ENCODE measurements around the gene RNF227. TPM values are rescaled to one million over a fixed set of nuclear protein-coding genes. Genes with fewer than 3 reads are reported as not detected.
"Not testable (repeated sequence)": the region's sequence is repeated elsewhere in the genome, so short reads cannot be mapped to it uniquely, and the experiment has no call there.

RNF227 gene
- total and polyA plus RNA-seq, 2 donors: 2.7 to 5.8 TPM

- Histone ChIP-seq H3K27me3 (ENCODE audit: control insufficient read depth in 2 of 2, insufficient read depth in 1 of 2, low read length in 1 of 2) (no peaks in the 10 kb centered on the region), H3K9me3 (ENCODE audit: control insufficient read depth in 2 of 2, insufficient read depth in 1 of 2, low read length in 1 of 2) (peaks cover 0 to 6% of the 10 kb centered on the region in 2 donors), H3K27ac (ENCODE audit: low read depth in 1 of 2, low read length in 1 of 2) (peak overlapping the region; percentile 57 to 66), H3K4me1 (ENCODE audit: control insufficient read depth in 2 of 2, insufficient read depth in 2 of 2, low read length in 2 of 2) (peaks cover 29 to 49% of the 10 kb centered on the region in 2 donors), H3K4me3 (ENCODE audit: low read length in 2 of 2) (no peak overlapping the region), H3K36me3 (ENCODE audit: control insufficient read depth in 2 of 2, insufficient read depth in 2 of 2, low read length in 1 of 2) (peaks cover 0 to 5% of the 10 kb centered on the region in 2 donors)
- WGBS: 37% methylated on average over 7 of the region's 7 CpGs
- no peak for DNase-seq (ENCODE audit: low read depth in 6 of 9, low spot score in 9 of 9)
These were observed 34.6 kb downstream of the RNF227 start for GRCh38 chr17:7881276-7882054.

DNA sequence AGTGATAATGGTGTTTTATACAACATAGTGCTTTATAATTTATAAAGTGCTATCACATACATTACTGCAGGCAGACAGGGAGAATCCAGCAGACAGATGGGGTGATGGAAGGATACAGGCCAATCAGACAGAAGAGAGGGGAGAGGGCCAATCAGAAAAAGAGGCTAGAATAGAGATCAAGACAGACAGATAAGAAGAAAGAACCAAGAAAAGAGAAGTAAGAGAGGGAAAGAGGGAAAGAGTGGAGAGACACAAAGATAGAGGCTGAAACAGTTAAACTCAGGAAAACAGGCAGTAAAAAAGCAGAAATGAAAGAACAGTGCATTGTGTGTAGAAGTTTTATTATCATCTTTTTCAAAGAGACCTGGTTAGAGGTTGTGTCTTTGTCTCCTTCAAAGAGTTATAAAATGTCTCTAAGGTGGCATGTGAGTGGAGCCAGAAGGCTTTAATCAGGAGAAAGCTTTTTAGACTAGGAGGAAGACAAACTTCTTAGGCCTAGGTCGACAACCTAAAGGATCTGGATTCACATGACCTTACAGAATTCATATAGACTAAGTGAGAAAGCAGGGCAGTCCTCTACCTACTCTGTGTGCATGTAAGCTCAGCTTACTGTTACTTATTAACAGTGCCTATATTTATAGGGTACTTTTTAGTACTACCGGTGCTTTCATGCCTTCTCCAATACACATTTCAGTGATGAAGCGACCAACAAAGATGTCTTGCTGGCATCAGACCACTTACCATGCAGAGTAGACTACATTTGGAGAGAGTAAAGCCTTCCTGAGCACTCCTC lies 35.8 kb downstream of the RNF227 start:
- peak overlapping the region in 1 of 2 donors; percentile 56 for H3K27ac ChIP-seq (ENCODE audit: low read depth in 1 of 2, low read length in 1 of 2)
- WGBS: 80% methylated on average over 3 of the region's 3 CpGs
- H3K27me3 ChIP-seq (ENCODE audit: control insufficient read depth in 2 of 2, insufficient read depth in 1 of 2, low read length in 1 of 2): no peaks in the 10 kb centered on the region
- H3K9me3 ChIP-seq (ENCODE audit: control insufficient read depth in 2 of 2, insufficient read depth in 1 of 2, low read length in 1 of 2): no peaks in the 10 kb centered on the region
- H3K4me3 ChIP-seq (ENCODE audit: low read length in 2 of 2): no peak overlapping the region
- peaks cover 0 to 5% of the 10 kb centered on the region in 2 donors for H3K36me3 ChIP-seq (ENCODE audit: control insufficient read depth in 2 of 2, insufficient read depth in 2 of 2, low read length in 1 of 2)
- peaks cover 29 to 40% of the 10 kb centered on the region in 2 donors for H3K4me1 ChIP-seq (ENCODE audit: control insufficient read depth in 2 of 2, insufficient read depth in 2 of 2, low read length in 2 of 2)
- DNase-seq (ENCODE audit: low read depth in 6 of 9, low spot score in 9 of 9): peak in 1 of 9 donors; percentile 46

GRCh38 chr17:7878234-7878633 lies 37.9 kb downstream of the RNF227 start:
- Histone ChIP-seq H3K36me3 (ENCODE audit: control insufficient read depth in 2 of 2, insufficient read depth in 2 of 2, low read length in 1 of 2) (peaks cover 0 to 5% of the 10 kb centered on the region in 2 donors), H3K9me3 (ENCODE audit: control insufficient read depth in 2 of 2, insufficient read depth in 1 of 2, low read length in 1 of 2) (no peaks in the 10 kb centered on the region), H3K4me3 (ENCODE audit: low read length in 2 of 2) (no peak overlapping the region), H3K4me1 (ENCODE audit: control insufficient read depth in 2 of 2, insufficient read depth in 2 of 2, low read length in 2 of 2) (peaks cover 26 to 36% of the 10 kb centered on the region in 2 donors), H3K27ac (ENCODE audit: low read depth in 1 of 2, low read length in 1 of 2) (no peak overlapping the region), H3K27me3 (ENCODE audit: control insufficient read depth in 2 of 2, insufficient read depth in 1 of 2, low read length in 1 of 2) (no peaks in the 10 kb centered on the region)
- 93% methylated on average over 7 of the region's 7 CpGs for WGBS
- DNase-seq (ENCODE audit: low read depth in 6 of 9, low spot score in 9 of 9): no peak

GRCh38 chr17:7875804-7876370 lies 40.2 kb downstream of the RNF227 start:
- Histone ChIP-seq H3K27ac (ENCODE audit: low read depth in 1 of 2, low read length in 1 of 2) (no peak overlapping the region), H3K4me1 (ENCODE audit: control insufficient read depth in 2 of 2, insufficient read depth in 2 of 2, low read length in 2 of 2) (peaks cover 6 to 13% of the 10 kb centered on the region in 2 donors), H3K9me3 (ENCODE audit: control insufficient read depth in 2 of 2, insufficient read depth in 1 of 2, low read length in 1 of 2) (no peaks in the 10 kb centered on the region), H3K27me3 (ENCODE audit: control insufficient read depth in 2 of 2, insufficient read depth in 1 of 2, low read length in 1 of 2) (no peaks in the 10 kb centered on the region), H3K4me3 (ENCODE audit: low read length in 2 of 2) (no peak overlapping the region), H3K36me3 (ENCODE audit: control insufficient read depth in 2 of 2, insufficient read depth in 2 of 2, low read length in 1 of 2) (peaks cover 0 to 3% of the 10 kb centered on the region in 2 donors)
- no peak for DNase-seq (ENCODE audit: low read depth in 6 of 9, low spot score in 9 of 9)
- 69% methylated on average over 2 of the region's 2 CpGs for WGBS

DNA sequence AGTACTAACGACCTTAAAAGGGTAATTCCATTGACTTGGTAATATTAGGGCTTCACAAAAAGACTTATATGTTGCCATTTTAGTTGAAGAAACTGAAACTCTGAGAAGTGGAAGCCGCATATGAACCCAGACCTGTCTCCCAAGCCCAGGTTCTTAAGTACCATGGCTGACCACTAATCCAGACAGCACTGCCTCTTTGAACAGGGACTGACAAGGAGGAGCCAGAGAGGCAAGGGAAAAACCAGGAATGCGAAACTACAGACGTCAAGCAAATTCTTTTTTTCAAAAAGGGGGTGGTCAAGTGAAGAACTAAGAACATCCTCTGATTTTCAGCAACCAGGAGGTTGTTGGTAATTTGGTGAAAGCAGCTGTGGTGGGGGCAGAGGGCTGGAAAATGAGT lies 43.0 kb downstream of the RNF227 start:
- 96% methylated on average over 4 of the region's 4 CpGs for WGBS
- H3K4me1 ChIP-seq (ENCODE audit: control insufficient read depth in 2 of 2, insufficient read depth in 2 of 2, low read length in 2 of 2): peaks cover under 1 to 4% of the 10 kb centered on the region in 2 donors
- no peaks in the 10 kb centered on the region for H3K9me3 ChIP-seq (ENCODE audit: control insufficient read depth in 2 of 2, insufficient read depth in 1 of 2, low read length in 1 of 2)
- H3K36me3 ChIP-seq (ENCODE audit: control insufficient read depth in 2 of 2, insufficient read depth in 2 of 2, low read length in 1 of 2): no peaks in the 10 kb centered on the region
- H3K27ac ChIP-seq (ENCODE audit: low read depth in 1 of 2, low read length in 1 of 2): no peak overlapping the region
- H3K27me3 ChIP-seq (ENCODE audit: control insufficient read depth in 2 of 2, insufficient read depth in 1 of 2, low read length in 1 of 2): no peaks in the 10 kb centered on the region
- no peak for DNase-seq (ENCODE audit: low read depth in 6 of 9, low spot score in 9 of 9)
- no peak overlapping the region for H3K4me3 ChIP-seq (ENCODE audit: low read length in 2 of 2)

DNA sequence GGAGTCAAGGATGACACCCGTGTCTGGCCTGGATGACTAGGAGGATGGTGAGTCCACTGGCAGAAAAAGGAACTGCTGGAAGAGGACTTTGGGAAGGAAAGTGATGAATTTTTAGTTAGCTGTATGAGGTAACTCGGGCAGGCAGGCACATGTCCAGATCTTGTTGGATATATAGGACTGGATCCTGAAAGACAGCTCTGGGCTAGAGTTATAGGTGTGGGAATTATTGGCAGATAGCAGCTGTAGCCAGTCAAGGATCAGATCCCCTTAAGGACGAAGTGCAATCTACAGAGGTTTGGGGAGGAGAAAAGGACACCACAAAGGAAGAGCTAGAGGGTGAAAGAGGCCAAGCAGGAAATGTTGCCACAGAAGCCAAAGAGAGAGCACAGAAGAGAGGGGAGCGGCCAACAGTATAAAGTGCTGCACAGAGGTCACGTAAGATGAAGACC lies 48.2 kb downstream of the RNF227 start:
- peaks cover 4 to 14% of the 10 kb centered on the region in 2 donors for H3K4me1 ChIP-seq (ENCODE audit: control insufficient read depth in 2 of 2, insufficient read depth in 2 of 2, low read length in 2 of 2)
- WGBS: 13% methylated on average over 5 of the region's 5 CpGs
- H3K9me3 ChIP-seq (ENCODE audit: control insufficient read depth in 2 of 2, insufficient read depth in 1 of 2, low read length in 1 of 2): no peaks in the 10 kb centered on the region
- H3K4me3 ChIP-seq (ENCODE audit: low read length in 2 of 2): no peak overlapping the region
- peak overlapping the region in 1 of 2 donors; percentile 53 for H3K27ac ChIP-seq (ENCODE audit: low read depth in 1 of 2, low read length in 1 of 2)
- peak in 1 of 9 donors; percentile 50 for DNase-seq (ENCODE audit: low read depth in 6 of 9, low spot score in 9 of 9)
- H3K36me3 ChIP-seq (ENCODE audit: control insufficient read depth in 2 of 2, insufficient read depth in 2 of 2, low read length in 1 of 2): peaks cover 0 to 7% of the 10 kb centered on the region in 2 donors
- no peaks in the 10 kb centered on the region for H3K27me3 ChIP-seq (ENCODE audit: control insufficient read depth in 2 of 2, insufficient read depth in 1 of 2, low read length in 1 of 2)

DNA sequence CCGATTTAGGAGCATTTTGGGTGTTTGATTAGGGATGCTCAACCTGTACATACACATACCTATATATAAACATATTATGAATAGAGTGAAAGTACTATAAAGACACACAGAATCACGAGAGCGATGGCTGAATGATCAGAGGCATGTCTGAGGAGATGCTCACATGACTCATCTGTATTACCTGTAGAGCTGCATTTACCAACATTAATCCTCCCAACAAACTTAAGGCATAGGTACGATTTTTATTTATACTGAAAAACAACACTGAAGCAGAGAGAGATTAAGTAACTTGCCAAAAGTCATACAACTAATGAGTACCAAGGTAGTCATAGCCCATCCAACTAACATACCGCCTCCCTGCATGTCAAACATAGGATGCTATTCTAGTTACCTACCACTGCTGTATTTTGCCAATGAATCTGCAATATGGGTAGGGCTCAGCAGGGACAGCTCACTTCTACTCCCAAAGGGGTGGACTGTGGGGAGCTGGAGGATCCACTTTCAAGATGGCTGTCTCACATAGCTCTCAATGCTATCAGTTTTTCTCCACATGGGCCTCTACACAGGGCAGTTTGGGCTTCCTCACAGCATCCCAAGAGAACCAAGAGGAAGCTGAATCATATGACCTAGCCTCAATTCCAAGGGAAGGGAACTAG lies 51.0 kb downstream of the RNF227 start:
- Histone ChIP-seq H3K4me3 (ENCODE audit: low read length in 2 of 2) (no peak overlapping the region), H3K27ac (ENCODE audit: low read depth in 1 of 2, low read length in 1 of 2) (no peak overlapping the region), H3K27me3 (ENCODE audit: control insufficient read depth in 2 of 2, insufficient read depth in 1 of 2, low read length in 1 of 2) (no peaks in the 10 kb centered on the region), H3K4me1 (ENCODE audit: control insufficient read depth in 2 of 2, insufficient read depth in 2 of 2, low read length in 2 of 2) (peaks cover 4 to 14% of the 10 kb centered on the region in 2 donors), H3K36me3 (ENCODE audit: control insufficient read depth in 2 of 2, insufficient read depth in 2 of 2, low read length in 1 of 2) (peaks cover 0 to 17% of the 10 kb centered on the region in 2 donors), H3K9me3 (ENCODE audit: control insufficient read depth in 2 of 2, insufficient read depth in 1 of 2, low read length in 1 of 2) (no peaks in the 10 kb centered on the region)
- no peak for DNase-seq (ENCODE audit: low read depth in 6 of 9, low spot score in 9 of 9)
- WGBS: 99% methylated on average over 5 of the region's 5 CpGs

- H3K36me3 ChIP-seq (ENCODE audit: control insufficient read depth in 2 of 2, insufficient read depth in 2 of 2, low read length in 1 of 2): peaks cover 0 to 20% of the 10 kb centered on the region in 2 donors
- H3K27me3 ChIP-seq (ENCODE audit: control insufficient read depth in 2 of 2, insufficient read depth in 1 of 2, low read length in 1 of 2); H3K27ac ChIP-seq (ENCODE audit: low read depth in 1 of 2, low read length in 1 of 2); H3K4me3 ChIP-seq (ENCODE audit: low read length in 2 of 2); H3K9me3 ChIP-seq (ENCODE audit: control insufficient read depth in 2 of 2, insufficient read depth in 1 of 2, low read length in 1 of 2); DNase-seq (ENCODE audit: low read depth in 6 of 9, low spot score in 9 of 9): not testable (repeated sequence)
- peaks cover 4 to 14% of the 10 kb centered on the region in 2 donors for H3K4me1 ChIP-seq (ENCODE audit: control insufficient read depth in 2 of 2, insufficient read depth in 2 of 2, low read length in 2 of 2)
- WGBS: 87% methylated on average over 5 of the region's 5 CpGs
These were observed 51.7 kb downstream of the RNF227 start for GRCh38 chr17:7864384-7864783.

Measured in thymus (tissue), 11 donors.